GM18873 (cell line): ENCODE results near the gene GXYLT2.

Experiments
- ATAC-seq: cut with Tn5 transposase; IDR thresholded peaks from one replicate; pipeline ENCODE4 v1.9.1; 2021; ENCODE audit warnings: mild to moderate bottlenecking, moderate library complexity, moderate number of reproducible peaks; ENCODE audit not compliant: unreplicated experiment, low FRiP score

GXYLT2 gene

GRCh38 chr3:72892081-72892775 is 4.4 kb downstream of the GXYLT2 start:
- no peak for ATAC-seq

GRCh38 chr3:72892870-72893269 is 5.0 kb downstream of the GXYLT2 start:
- no peak for ATAC-seq

GRCh38 chr3:72894976-72895552 is 7.2 kb downstream of the GXYLT2 start:
- ATAC-seq, result no peak

- no peak for ATAC-seq
Measured at GRCh38 chr3:72896996-72897757, 9.3 kb downstream of the GXYLT2 start.

- no peak for ATAC-seq
Measured at GRCh38 chr3:72897758-72898007, 9.8 kb downstream of the GXYLT2 start.

- ATAC-seq, result no peak
Measured at GRCh38 chr3:72899349-72899765, 11.5 kb downstream of the GXYLT2 start.

GRCh38 chr3:72900048-72900447 is 12.2 kb downstream of the GXYLT2 start:
- ATAC-seq, result no peak

GRCh38 chr3:72901840-72902239 is 14.0 kb downstream of the GXYLT2 start:
- no peak for ATAC-seq

GRCh38 chr3:72903004-72903403 is 15.2 kb downstream of the GXYLT2 start:
- ATAC-seq, result no peak

GRCh38 chr3:72904163-72904562 is 16.3 kb downstream of the GXYLT2 start:
- ATAC-seq, result no peak

- ATAC-seq, result no peak
Measured at GRCh38 chr3:72906154-72906553, 18.3 kb downstream of the GXYLT2 start.

GRCh38 chr3:72907131-72907711 is 19.4 kb downstream of the GXYLT2 start:
- no peak for ATAC-seq

- ATAC-seq, result no peak
Measured at GRCh38 chr3:72907731-72908620, 20.1 kb downstream of the GXYLT2 start.

GRCh38 chr3:72909591-72909990 is 21.7 kb downstream of the GXYLT2 start:
- no peak for ATAC-seq

GRCh38 chr3:72912532-72912931 is 24.7 kb downstream of the GXYLT2 start:
- ATAC-seq, result no peak

- no peak for ATAC-seq
Measured at GRCh38 chr3:72914383-72914782, 26.5 kb downstream of the GXYLT2 start.

GRCh38 chr3:72916250-72916649 is 28.4 kb downstream of the GXYLT2 start:
- no peak for ATAC-seq

- no peak for ATAC-seq
Measured at GRCh38 chr3:72919520-72919919, 31.7 kb downstream of the GXYLT2 start.

GRCh38 chr3:72924055-72924454 is 36.2 kb downstream of the GXYLT2 start:
- ATAC-seq, result no peak
